HepG2 (cell line): ENCODE data around the gene NUAK1.

ENCODE experiments used
- YY1 ChIP-seq: IDR thresholded peaks from 2 replicates; pipeline ENCODE4 v1.6.1; 2011; ENCODE audit warnings: low read length, low read depth, moderate library complexity, mild to moderate bottlenecking; ENCODE audit not compliant: insufficient read depth, insufficient replicate concordance
- TF ChIP-seq, protein P1 (sequence below): sonication (generic); formaldehyde crosslinking; IDR thresholded peaks from 2 replicates; pipeline ENCODE4 v1.4.0; 2020; ENCODE audit warnings: missing genetic modification reagents

DNA sequence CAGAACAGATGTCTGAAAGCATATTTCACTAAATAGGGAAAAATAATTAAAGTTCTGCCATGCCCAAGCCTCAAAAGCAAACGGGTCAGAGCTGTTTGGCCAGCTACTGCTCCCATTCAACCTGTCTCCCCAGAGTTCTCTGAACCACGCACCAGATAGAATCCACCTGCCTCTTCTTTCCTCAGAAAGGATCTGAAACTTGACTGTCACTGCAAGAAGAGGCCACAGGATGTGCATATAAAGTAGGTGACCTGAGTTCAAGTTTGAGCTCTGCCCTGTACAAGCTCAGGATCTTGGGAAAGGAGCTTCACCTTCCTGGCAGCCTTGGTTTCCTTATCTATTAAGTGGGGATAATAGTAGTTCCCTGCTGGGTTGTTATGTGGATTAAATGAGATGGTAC is 91.8 kb downstream of the NUAK1 start:
- TF ChIP-seq, protein P1, sequence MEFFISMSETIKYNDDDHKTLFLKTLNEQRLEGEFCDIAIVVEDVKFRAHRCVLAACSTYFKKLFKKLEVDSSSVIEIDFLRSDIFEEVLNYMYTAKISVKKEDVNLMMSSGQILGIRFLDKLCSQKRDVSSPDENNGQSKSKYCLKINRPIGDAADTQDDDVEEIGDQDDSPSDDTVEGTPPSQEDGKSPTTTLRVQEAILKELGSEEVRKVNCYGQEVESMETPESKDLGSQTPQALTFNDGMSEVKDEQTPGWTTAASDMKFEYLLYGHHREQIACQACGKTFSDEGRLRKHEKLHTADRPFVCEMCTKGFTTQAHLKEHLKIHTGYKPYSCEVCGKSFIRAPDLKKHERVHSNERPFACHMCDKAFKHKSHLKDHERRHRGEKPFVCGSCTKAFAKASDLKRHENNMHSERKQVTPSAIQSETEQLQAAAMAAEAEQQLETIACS (CRISPR knock-in tag), result no peak
- no peak for TF ChIP-seq YY1
